ENCODE results near the gene FARP2. TPM values are rescaled to one million over a fixed set of nuclear protein-coding genes. Genes with fewer than 3 reads are reported as not detected.
A peak's percentile ranks its signal among the peaks of the same experiment; 100 is the strongest.

The FARP2 gene
- total and polyA plus RNA-seq, 10 donors = 9.1 to 72.8 (median 53.4) TPM

GRCh38 chr2:241481687-241482086, 125.6 kb downstream of the FARP2 start:
- no peak overlapping the region for H3K27ac ChIP-seq
- no peaks in the 10 kb centered on the region for H3K4me1 ChIP-seq
- H3K36me3 ChIP-seq = peaks cover 0 to 52% (median 21%) of the 10 kb centered on the region in 6 donors
- WGBS, 5 donors = 96 to 100% (median 100%) methylated on average over 1 of the region's 1 CpG
- intact Hi-C loops (cut with DNase I; ENCODE audit: low total_unique reads) = no loop called here
- TF ChIP-seq POLR2AphosphoS5 (IDR thresholded peaks at IDR 0.05) (no peak), POLR2A (IDR thresholded peaks at IDR 0.05) (no peak)
- TF ChIP-seq, protein P1, sequence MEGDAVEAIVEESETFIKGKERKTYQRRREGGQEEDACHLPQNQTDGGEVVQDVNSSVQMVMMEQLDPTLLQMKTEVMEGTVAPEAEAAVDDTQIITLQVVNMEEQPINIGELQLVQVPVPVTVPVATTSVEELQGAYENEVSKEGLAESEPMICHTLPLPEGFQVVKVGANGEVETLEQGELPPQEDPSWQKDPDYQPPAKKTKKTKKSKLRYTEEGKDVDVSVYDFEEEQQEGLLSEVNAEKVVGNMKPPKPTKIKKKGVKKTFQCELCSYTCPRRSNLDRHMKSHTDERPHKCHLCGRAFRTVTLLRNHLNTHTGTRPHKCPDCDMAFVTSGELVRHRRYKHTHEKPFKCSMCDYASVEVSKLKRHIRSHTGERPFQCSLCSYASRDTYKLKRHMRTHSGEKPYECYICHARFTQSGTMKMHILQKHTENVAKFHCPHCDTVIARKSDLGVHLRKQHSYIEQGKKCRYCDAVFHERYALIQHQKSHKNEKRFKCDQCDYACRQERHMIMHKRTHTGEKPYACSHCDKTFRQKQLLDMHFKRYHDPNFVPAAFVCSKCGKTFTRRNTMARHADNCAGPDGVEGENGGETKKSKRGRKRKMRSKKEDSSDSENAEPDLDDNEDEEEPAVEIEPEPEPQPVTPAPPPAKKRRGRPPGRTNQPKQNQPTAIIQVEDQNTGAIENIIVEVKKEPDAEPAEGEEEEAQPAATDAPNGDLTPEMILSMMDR (IDR thresholded peaks at IDR 0.05 in 8 of 11, conservative IDR thresholded peaks at IDR 0.05 in 3 of 11) = no peak
- no peaks in the 10 kb centered on the region for H3K9me3 ChIP-seq
- no peak overlapping the region for H3K4me3 ChIP-seq
- H3K27me3 ChIP-seq (replicated peaks in 1 of 7) = no peaks in the 10 kb centered on the region
- DNase-seq = no peak

DNA sequence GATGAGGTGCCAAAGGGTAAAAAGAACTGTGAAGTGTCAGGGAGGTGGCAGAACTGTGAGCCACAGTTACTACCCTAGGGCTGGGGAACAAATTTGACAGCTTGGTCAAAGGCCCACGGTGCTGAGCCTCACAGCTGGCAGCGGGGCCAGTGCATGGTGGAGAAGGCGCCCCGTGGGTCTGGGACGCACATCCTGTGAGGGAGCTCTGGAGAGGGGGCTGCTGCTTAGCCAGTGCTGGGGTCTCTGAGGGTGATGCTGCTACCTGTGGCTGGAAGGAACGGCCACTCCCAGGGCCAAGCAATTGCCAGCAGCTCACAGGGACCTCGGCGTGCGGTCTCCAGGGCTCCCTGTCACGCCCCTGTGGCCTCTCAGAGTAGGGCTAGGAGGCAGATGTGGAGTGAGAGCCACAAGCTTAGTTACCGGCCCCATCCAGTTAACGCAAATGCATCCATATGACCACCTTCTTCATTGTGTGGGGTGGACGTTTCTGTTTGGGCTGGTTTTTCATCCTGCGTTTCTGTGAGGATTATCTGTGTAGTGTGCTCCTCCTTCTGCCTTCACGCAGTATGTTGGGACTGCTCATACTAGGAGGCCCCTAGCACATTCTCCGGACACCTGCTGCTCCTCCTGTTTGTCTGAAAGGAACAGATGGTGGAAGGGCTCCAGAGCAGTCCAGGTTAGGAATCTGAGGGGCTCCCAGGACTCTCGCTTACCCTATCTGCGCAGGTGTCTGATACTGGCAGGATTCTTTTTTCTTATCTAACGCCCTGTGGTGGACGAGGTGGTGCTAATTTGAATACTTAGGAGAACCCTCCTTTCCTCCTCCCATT, 126.3 kb downstream of the FARP2 start:
- peak in 1 of 3 donors; percentile 10 for TF ChIP-seq POLR2AphosphoS5 (IDR thresholded peaks at IDR 0.05)
- TF ChIP-seq POLR2A (IDR thresholded peaks at IDR 0.05) = no peak
- no peaks in the 10 kb centered on the region for H3K9me3 ChIP-seq
- no peak for DNase-seq
- no peak overlapping the region for H3K4me3 ChIP-seq
- no peaks in the 10 kb centered on the region for H3K27me3 ChIP-seq (replicated peaks in 1 of 7)
- peaks cover 0 to 50% (median 18%) of the 10 kb centered on the region in 6 donors for H3K36me3 ChIP-seq
- H3K27ac ChIP-seq = no peak overlapping the region
- intact Hi-C loops (cut with DNase I; ENCODE audit: low total_unique reads) = no loop called here
- no peaks in the 10 kb centered on the region for H3K4me1 ChIP-seq
- 88 to 91% (median 90%) methylated on average over 17 to 20 of the region's 20 CpGs for WGBS, 5 donors

DNA sequence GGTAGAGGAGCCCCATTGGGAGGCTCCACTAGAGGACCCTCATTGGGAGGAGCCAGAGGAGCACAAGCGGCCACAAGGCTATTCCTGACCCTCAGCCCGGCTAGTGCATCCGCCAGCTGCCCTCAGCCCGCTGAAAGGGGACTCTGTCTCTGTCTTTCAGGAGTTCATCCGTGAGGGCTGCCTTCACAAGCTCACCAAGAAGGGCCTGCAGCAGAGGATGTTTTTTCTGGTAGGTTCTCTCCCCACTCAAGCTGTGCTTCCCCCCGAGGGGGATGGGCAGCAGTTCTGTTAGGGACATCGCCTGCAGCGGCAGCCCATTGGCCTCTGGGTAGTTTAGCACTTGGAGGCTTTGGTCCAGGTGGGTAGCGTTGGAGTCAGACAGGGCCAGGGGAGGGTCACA, 127.2 kb downstream of the FARP2 start:
- TF ChIP-seq, protein P1 (IDR thresholded peaks at IDR 0.05 in 8 of 11, conservative IDR thresholded peaks at IDR 0.05 in 3 of 11) = no peak
- TF ChIP-seq POLR2AphosphoS5 (IDR thresholded peaks at IDR 0.05) (no peak), POLR2A (IDR thresholded peaks at IDR 0.05) (no peak)
- H3K9me3 ChIP-seq = no peaks in the 10 kb centered on the region
- DNase-seq = no peak
- no peaks in the 10 kb centered on the region for H3K4me1 ChIP-seq
- H3K27me3 ChIP-seq (replicated peaks in 1 of 7) = no peaks in the 10 kb centered on the region
- intact Hi-C loops (cut with DNase I; ENCODE audit: low total_unique reads) = no loop called here
- H3K36me3 ChIP-seq = peaks cover 0 to 46% (median 14%) of the 10 kb centered on the region in 6 donors
- 88 to 95% (median 91%) methylated on average over 9 of the region's 9 CpGs for WGBS, 5 donors
- H3K27ac ChIP-seq = no peak overlapping the region
- no peak overlapping the region for H3K4me3 ChIP-seq

DNA sequence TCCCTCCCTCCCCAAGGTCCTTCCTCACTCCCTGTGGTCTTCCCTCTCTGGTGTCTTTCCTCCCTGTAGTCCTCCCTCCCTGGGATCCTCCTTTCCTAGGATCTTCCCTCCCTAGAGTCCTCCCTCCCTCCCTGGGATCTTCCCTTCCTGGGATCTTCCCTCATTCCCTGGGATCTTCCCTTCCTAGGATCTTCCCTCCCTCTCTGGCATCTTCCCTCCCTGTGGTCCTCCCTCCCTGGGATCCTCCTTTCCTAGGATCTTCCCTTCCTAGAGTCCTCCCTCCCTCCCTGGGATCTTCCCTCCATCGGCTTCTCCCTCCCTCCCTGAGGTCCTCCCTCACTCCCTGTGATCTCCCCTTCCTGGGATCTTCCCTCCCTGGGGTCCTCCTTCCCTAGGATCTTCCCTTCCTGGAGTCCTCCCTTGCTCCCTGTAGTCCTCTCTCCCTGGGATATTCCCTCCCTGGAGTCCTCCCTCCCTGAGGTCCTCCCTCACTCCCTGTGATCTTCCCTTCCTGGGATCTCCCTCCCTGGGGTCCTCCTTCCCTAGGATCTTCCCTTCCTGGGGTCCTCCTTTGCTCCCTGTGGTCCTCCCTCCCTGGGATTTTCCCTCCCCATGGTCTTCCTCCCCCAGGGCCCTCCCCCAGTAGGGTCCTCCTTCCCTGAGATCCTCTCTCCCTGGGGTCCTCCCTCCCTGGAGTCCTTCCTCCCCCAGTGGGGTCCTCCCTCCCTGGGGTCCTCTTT, 129.3 kb downstream of the FARP2 start:
- Histone ChIP-seq H3K4me3 (no peak overlapping the region), H3K4me1 (no peaks in the 10 kb centered on the region), H3K9me3 (no peaks in the 10 kb centered on the region), H3K27me3 (replicated peaks in 1 of 7) (no peaks in the 10 kb centered on the region), H3K36me3 (peaks cover 0 to 42% (median 9%) of the 10 kb centered on the region in 6 donors), H3K27ac (no peak overlapping the region)
- WGBS, 5 donors = 82 to 100% (median 91%) methylated on average over 1 of the region's 1 CpG
- TF ChIP-seq POLR2A (IDR thresholded peaks at IDR 0.05) (no peak), POLR2AphosphoS5 (IDR thresholded peaks at IDR 0.05) (no peak)
- intact Hi-C loops (cut with DNase I; ENCODE audit: low total_unique reads) = no loop called here
- DNase-seq = no peak

DNA sequence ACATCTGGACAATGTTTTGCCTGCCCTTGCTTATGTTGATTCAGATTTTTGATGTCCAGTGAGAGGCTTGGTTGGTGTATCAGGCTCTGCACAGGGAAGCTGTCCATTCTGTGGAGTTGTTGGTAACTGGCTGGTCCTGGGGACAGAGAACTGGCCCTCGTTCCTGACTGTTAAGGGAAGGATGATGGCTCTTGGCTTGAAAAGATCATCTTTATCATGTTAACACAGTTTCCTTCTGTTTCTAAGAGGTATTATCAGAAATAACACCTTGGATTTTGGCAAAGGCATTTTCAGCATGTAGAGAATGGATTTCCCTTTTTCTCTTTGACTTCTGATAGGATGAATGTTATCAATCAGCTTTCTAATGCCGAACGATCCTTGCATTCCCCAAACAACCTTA, 133.0 kb downstream of the FARP2 start:
- no peak overlapping the region for H3K27ac ChIP-seq
- H3K4me3 ChIP-seq = no peak overlapping the region
- WGBS, 5 donors = 80 to 90% (median 89%) methylated on average over 3 of the region's 3 CpGs
- TF ChIP-seq POLR2A (IDR thresholded peaks at IDR 0.05) (no peak), POLR2AphosphoS5 (IDR thresholded peaks at IDR 0.05) (no peak)
- TF ChIP-seq, protein P1 (IDR thresholded peaks at IDR 0.05 in 8 of 11, conservative IDR thresholded peaks at IDR 0.05 in 3 of 11) = no peak
- H3K27me3 ChIP-seq (replicated peaks in 1 of 7) = no peaks in the 10 kb centered on the region
- H3K36me3 ChIP-seq = peaks cover 0 to 69% (median 16%) of the 10 kb centered on the region in 6 donors
- intact Hi-C loops (cut with DNase I; ENCODE audit: low total_unique reads) = no loop called here
- no peaks in the 10 kb centered on the region for H3K4me1 ChIP-seq
- H3K9me3 ChIP-seq = no peaks in the 10 kb centered on the region
- no peak for DNase-seq

Measured in spleen (tissue), 11 donors.